Activated T-helper 2 cell treated with anti-CD3 and anti-CD28 coated beads, Interferon-gamma antibody, Interleukin-2, Interleukin-4, amounts not matched to agents 10 μg/mL and 5 μg/mL and 100 μg/mL, durations not matched to agents 14 hours and 24 hours and 36 hours (primary cell): ENCODE results near the gene SAP30L. TPM values are rescaled to one million over a fixed set of nuclear protein-coding genes. Genes with fewer than 3 reads are reported as not detected.
A peak's percentile ranks its signal among the peaks of the same experiment; 100 is the strongest.

Experiments used
- DNase-seq: peaks from one replicate; pipeline ENCODE4 v3.0.0; 2021; ENCODE audit warnings: low spot score
- H3K27ac Mint-ChIP-seq: one replicate; pipeline ENCODE4 v1.8.0; 2021; ENCODE audit warnings: mixed read lengths
- H3K27me3 Mint-ChIP-seq: one replicate; pipeline ENCODE4 v1.8.0; 2021; ENCODE audit warnings: low read depth, mixed read lengths
- H3K36me3 Mint-ChIP-seq: one replicate; pipeline ENCODE4 v1.8.0; 2021; ENCODE audit warnings: low read depth, mixed read lengths
- H3K4me1 Mint-ChIP-seq: one replicate; pipeline ENCODE4 v1.8.0; 2021; ENCODE audit warnings: low read depth, mixed read lengths
- H3K4me3 Mint-ChIP-seq: one replicate; pipeline ENCODE4 v1.8.0; 2021; ENCODE audit warnings: low read depth, mild to moderate bottlenecking, moderate library complexity, mixed read lengths
- H3K9me3 Mint-ChIP-seq: one replicate; pipeline ENCODE4 v1.8.0; 2021; ENCODE audit warnings: mixed read lengths
- intact Hi-C: fragments of 100-400 bp; cut with micrococcal nuclease; formaldehyde crosslinking; loops from one replicate; pipeline ENCODE4 v1.15.1; 2023
- total RNA-seq: library from RNA; stranded (reverse); gene quantifications from 2 replicates; pipeline ENCODE4 v1.2.3, GENCODE V29; 2022

SAP30L gene
- total RNA-seq, 1 donor from 2014 or later = 35.9 TPM

DNA sequence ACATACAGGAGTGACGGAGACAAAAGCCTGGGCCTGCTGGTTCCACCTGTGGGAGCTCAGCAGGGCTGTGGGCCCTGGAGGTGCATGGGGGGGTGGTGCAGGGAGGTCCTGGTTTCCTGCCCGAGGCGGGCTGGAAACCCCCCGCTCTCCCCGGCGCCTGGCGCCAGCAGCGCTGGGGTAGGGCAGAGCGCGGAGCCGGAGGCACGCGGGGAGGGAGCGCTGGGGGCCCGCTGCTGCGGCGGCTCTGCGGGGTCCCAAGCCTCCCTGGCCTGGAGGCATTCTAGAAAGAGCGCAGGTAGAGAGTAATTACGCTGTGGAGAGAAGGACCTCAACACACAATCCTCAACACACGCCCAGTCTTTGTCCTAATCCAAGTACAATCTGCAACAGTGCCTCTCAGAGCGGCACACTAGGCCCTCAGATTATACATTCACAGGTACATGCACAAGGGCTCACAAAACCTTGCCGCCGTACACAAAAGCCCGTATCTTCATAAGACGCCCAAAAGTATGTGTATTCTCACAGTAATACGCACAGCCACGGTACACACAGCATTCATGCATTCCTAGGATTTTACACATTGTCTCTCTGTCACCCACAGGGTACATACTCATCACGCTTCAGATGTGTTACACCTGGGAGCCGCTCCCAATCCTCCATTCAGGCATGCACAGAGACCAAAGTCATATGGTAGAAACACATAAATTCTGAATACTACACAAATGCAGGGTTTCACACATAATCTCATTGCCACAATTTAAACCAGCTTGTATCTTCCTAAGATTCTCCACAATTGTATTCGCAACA is 34.4 kb downstream of the SAP30L start:
- intact Hi-C loops = loop anchor here (5.0 kb wide), 1 partner anchor 1247 kb away; no protein-coding TSS in a partner anchor
- H3K36me3 Mint-ChIP-seq = peaks cover 9% of the 10 kb centered on the region
- H3K4me1 Mint-ChIP-seq = peaks cover 6% of the 10 kb centered on the region
- no peak overlapping the region for H3K4me3 Mint-ChIP-seq
- no peak overlapping the region for H3K27ac Mint-ChIP-seq
- H3K27me3 Mint-ChIP-seq = peaks cover 84% of the 10 kb centered on the region
- peaks cover 3% of the 10 kb centered on the region for H3K9me3 Mint-ChIP-seq
- no peak for DNase-seq

- H3K36me3 Mint-ChIP-seq = peaks cover 9% of the 10 kb centered on the region
- H3K27me3 Mint-ChIP-seq = peaks cover 84% of the 10 kb centered on the region
- peaks cover 3% of the 10 kb centered on the region for H3K9me3 Mint-ChIP-seq
- no peak for DNase-seq
- H3K4me3 Mint-ChIP-seq = no peak overlapping the region
- H3K4me1 Mint-ChIP-seq = peaks cover 5% of the 10 kb centered on the region
- intact Hi-C loops = loop anchor here (1.0 kb wide), 1 partner anchor 8 kb away; no protein-coding TSS in a partner anchor
- no peak overlapping the region for H3K27ac Mint-ChIP-seq
Measured at GRCh38 chr5:154480847-154481246, 35.0 kb downstream of the SAP30L start.

GRCh38 chr5:154481584-154482381 is 36.0 kb downstream of the SAP30L start:
- peaks cover 9% of the 10 kb centered on the region for H3K36me3 Mint-ChIP-seq
- peaks cover 3% of the 10 kb centered on the region for H3K9me3 Mint-ChIP-seq
- H3K4me3 Mint-ChIP-seq = no peak overlapping the region
- H3K4me1 Mint-ChIP-seq = peaks cover 9% of the 10 kb centered on the region
- H3K27ac Mint-ChIP-seq = no peak overlapping the region
- peaks cover 88% of the 10 kb centered on the region for H3K27me3 Mint-ChIP-seq
- no peak for DNase-seq
- intact Hi-C loops = loop anchor here (1.0 kb wide), 1 partner anchor 8 kb away; no protein-coding TSS in a partner anchor

GRCh38 chr5:154482528-154483449 is 37.0 kb downstream of the SAP30L start:
- Mint-ChIP-seq H3K27ac (no peak overlapping the region), H3K27me3 (peaks cover 85% of the 10 kb centered on the region), H3K36me3 (peaks cover 4% of the 10 kb centered on the region), H3K9me3 (no peaks in the 10 kb centered on the region), H3K4me3 (no peak overlapping the region), H3K4me1 (peaks cover 14% of the 10 kb centered on the region)
- DNase-seq = no peak
- intact Hi-C loops = no loop called here

GRCh38 chr5:154483654-154484392 is 38.0 kb downstream of the SAP30L start:
- Mint-ChIP-seq H3K36me3 (peaks cover 4% of the 10 kb centered on the region), H3K27ac (peak overlapping the region; percentile 47), H3K27me3 (peaks cover 85% of the 10 kb centered on the region), H3K4me1 (peaks cover 15% of the 10 kb centered on the region), H3K4me3 (no peak overlapping the region), H3K9me3 (no peaks in the 10 kb centered on the region)
- intact Hi-C loops = no loop called here
- no peak for DNase-seq

- peaks cover 15% of the 10 kb centered on the region for H3K4me1 Mint-ChIP-seq
- H3K27me3 Mint-ChIP-seq = peaks cover 83% of the 10 kb centered on the region
- no peak overlapping the region for H3K4me3 Mint-ChIP-seq
- intact Hi-C loops = no loop called here
- peaks cover 4% of the 10 kb centered on the region for H3K36me3 Mint-ChIP-seq
- H3K9me3 Mint-ChIP-seq = no peaks in the 10 kb centered on the region
- H3K27ac Mint-ChIP-seq = no peak overlapping the region
- no peak for DNase-seq
Measured at GRCh38 chr5:154484393-154485095, 38.7 kb downstream of the SAP30L start.

DNA sequence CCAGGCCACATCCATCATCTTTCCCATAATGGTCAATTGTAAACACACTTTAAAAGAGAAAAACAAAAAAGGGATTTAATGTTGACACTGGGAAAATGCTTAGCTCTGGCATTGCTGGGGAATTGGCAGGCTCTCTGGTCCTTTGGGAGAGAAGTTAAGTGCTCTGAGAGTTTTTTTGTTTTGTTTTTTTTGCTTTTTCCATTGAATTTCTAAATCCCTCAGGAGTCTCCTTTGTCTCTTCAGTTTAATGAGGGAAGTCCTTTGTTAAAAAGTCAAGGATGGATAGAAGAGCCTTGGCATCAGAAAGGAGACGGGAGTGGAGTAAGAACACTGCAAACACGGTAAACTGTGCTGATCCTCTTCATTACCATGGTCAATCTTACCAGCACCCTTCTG is 39.3 kb downstream of the SAP30L start:
- no peak for DNase-seq
- Mint-ChIP-seq H3K27ac (no peak overlapping the region), H3K27me3 (peaks cover 84% of the 10 kb centered on the region), H3K4me3 (no peak overlapping the region), H3K4me1 (peaks cover 15% of the 10 kb centered on the region), H3K9me3 (no peaks in the 10 kb centered on the region), H3K36me3 (peaks cover 4% of the 10 kb centered on the region)
- intact Hi-C loops = no loop called here

GRCh38 chr5:154485850-154486426 is 40.1 kb downstream of the SAP30L start:
- intact Hi-C loops = loop anchor here (2.0 kb wide), 3 partner anchors 15 to 125 kb away; no protein-coding TSS in a partner anchor
- Mint-ChIP-seq H3K4me3 (no peak overlapping the region), H3K4me1 (peaks cover 15% of the 10 kb centered on the region), H3K27ac (no peak overlapping the region), H3K27me3 (peaks cover 81% of the 10 kb centered on the region), H3K9me3 (no peaks in the 10 kb centered on the region), H3K36me3 (no peaks in the 10 kb centered on the region)
- no peak for DNase-seq

GRCh38 chr5:154486427-154486866 is 40.6 kb downstream of the SAP30L start:
- Mint-ChIP-seq H3K36me3 (no peaks in the 10 kb centered on the region), H3K4me3 (no peak overlapping the region), H3K27ac (no peak overlapping the region), H3K4me1 (peaks cover 15% of the 10 kb centered on the region), H3K9me3 (no peaks in the 10 kb centered on the region), H3K27me3 (peaks cover 79% of the 10 kb centered on the region)
- intact Hi-C loops = loop anchor here (2.0 kb wide), 3 partner anchors 16 to 124 kb away; no protein-coding TSS in a partner anchor
- no peak for DNase-seq

GRCh38 chr5:154487541-154487940 is 41.7 kb downstream of the SAP30L start:
- H3K4me1 Mint-ChIP-seq = peaks cover 15% of the 10 kb centered on the region
- intact Hi-C loops = loop anchor here (2.0 kb wide), 3 partner anchors 17 to 123 kb away; no protein-coding TSS in a partner anchor
- H3K27ac Mint-ChIP-seq = peak overlapping the region; percentile 46
- peaks cover 76% of the 10 kb centered on the region for H3K27me3 Mint-ChIP-seq
- no peak overlapping the region for H3K4me3 Mint-ChIP-seq
- DNase-seq = no peak
- no peaks in the 10 kb centered on the region for H3K36me3 Mint-ChIP-seq
- H3K9me3 Mint-ChIP-seq = no peaks in the 10 kb centered on the region

DNA sequence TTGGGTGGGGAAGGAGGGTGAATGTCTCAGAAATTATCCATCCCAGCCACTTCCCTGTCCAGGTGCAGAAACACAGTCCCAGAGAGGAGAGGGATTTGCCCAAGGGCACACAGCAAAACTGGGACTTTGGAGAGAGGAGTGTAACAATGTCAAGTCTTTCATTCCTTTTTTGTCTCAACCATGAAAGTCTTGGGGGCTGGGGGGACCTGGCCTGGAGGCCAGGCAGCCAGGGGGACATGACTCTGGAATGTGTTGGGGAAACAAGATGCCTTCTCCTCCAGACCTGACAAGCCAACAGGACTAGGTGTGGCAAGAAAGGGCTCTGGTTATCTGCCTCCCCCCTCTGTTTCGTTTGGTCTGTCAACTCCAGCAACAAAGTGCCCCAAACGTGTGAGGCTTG is 46.1 kb downstream of the SAP30L start:
- H3K9me3 Mint-ChIP-seq = no peaks in the 10 kb centered on the region
- no peak for DNase-seq
- no peak overlapping the region for H3K4me3 Mint-ChIP-seq
- H3K27me3 Mint-ChIP-seq = peaks cover 65% of the 10 kb centered on the region
- no peaks in the 10 kb centered on the region for H3K36me3 Mint-ChIP-seq
- no peak overlapping the region for H3K27ac Mint-ChIP-seq
- peaks cover 9% of the 10 kb centered on the region for H3K4me1 Mint-ChIP-seq
- intact Hi-C loops = no loop called here
